Natural killer cell (primary cell): ENCODE measurements around the gene HCN1. TPM values are rescaled to one million over a fixed set of nuclear protein-coding genes. Genes with fewer than 3 reads are reported as not detected.

ENCODE experiments used
- ATAC-seq, 3 donors: fragments of 150-1000 bp in 2 of 3; fragments of 200-7000 bp in 1 of 3; cut with Tn5 transposase; 1 replicate in 1 of 3; 2 replicates in 2 of 3; pipeline ENCODE4 v1.10.0; 2021; ENCODE audit warnings: mild to moderate bottlenecking in 2 of 3, moderate library complexity in 2 of 3
- DNase-seq, 2 donors: peaks; one replicate each; pipeline versions ENCODE4 v3.0.0 to v3.0.0-alpha.2; 2013 to 2021; ENCODE audit warnings: mixed read lengths in 1 of 2
- H3K27ac ChIP-seq: one replicate; pipeline ENCODE4 v1.5.1; 2013; ENCODE audit warnings: mild to moderate bottlenecking, low read length
- H3K27me3 ChIP-seq: one replicate; pipeline ENCODE4 v1.6.1; 2013; ENCODE audit warnings: low read length; ENCODE audit not compliant: control insufficient read depth, insufficient read depth
- H3K36me3 ChIP-seq: one replicate; pipeline ENCODE4 v1.6.1; 2013; ENCODE audit warnings: low read length; ENCODE audit not compliant: control insufficient read depth, insufficient read depth
- H3K4me1 ChIP-seq: one replicate; pipeline ENCODE4 v1.6.1; 2013; ENCODE audit warnings: low read length; ENCODE audit not compliant: control insufficient read depth, insufficient read depth
- H3K4me3 ChIP-seq: one replicate; pipeline ENCODE4 v1.5.1; 2013; ENCODE audit warnings: low read length
- H3K9me3 ChIP-seq: one replicate; pipeline ENCODE4 v1.6.1; 2013; ENCODE audit warnings: low read length; ENCODE audit not compliant: control insufficient read depth, insufficient read depth
- H3K27ac Mint-ChIP-seq, 2 donors: one replicate each; pipeline ENCODE4 v1.8.0; 2022; ENCODE audit warnings: mild to moderate bottlenecking in 2 of 2, mixed read lengths in 2 of 2, moderate library complexity in 1 of 2
- H3K27me3 Mint-ChIP-seq, 2 donors: one replicate each; pipeline ENCODE4 v1.8.0; 2022; ENCODE audit warnings: low read depth in 2 of 2, mixed read lengths in 2 of 2
- H3K36me3 Mint-ChIP-seq: one replicate; pipeline ENCODE4 v1.8.0; 2022; ENCODE audit warnings: mixed read lengths
- H3K4me1 Mint-ChIP-seq, 2 donors: one replicate each; pipeline ENCODE4 v1.8.0; 2022; ENCODE audit warnings: mixed read lengths in 2 of 2
- H3K4me3 Mint-ChIP-seq: one replicate; pipeline ENCODE4 v1.8.0; 2022; ENCODE audit warnings: mild to moderate bottlenecking, moderate library complexity, mixed read lengths
- H3K9me3 Mint-ChIP-seq, 2 donors: one replicate each; pipeline ENCODE4 v1.8.0; 2022; ENCODE audit warnings: mixed read lengths in 2 of 2
- whole genome bisulfite sequencing: methylation state at CpG from one replicate; pipeline ENCODE4 v1.1.7; 2013; ENCODE audit warnings: missing lambda C conversion rate; ENCODE audit not compliant: insufficient coverage; 5-methylcytosine and 5-hydroxymethylcytosine counted together
- intact Hi-C: fragments of 100-400 bp; cut with micrococcal nuclease; formaldehyde crosslinking; loops from one replicate; pipeline ENCODE4 v1.14.2; 2022
- total RNA-seq, 4 donors: library from RNA; stranded (reverse); fragments of 120-200 nt in 1 of 4; gene quantifications; one replicate each; pipeline versions ENCODE4 v1.2.3 to v1.2.4, GENCODE V29; 2013 to 2022
- TF ChIP-seq, protein P1 (sequence below): fragments of 200-600 bp; IDR thresholded peaks from one replicate; pipeline ENCODE4 v1.8.0; 2022; ENCODE audit warnings: antibody characterized with exemption

The HCN1 gene
- total RNA-seq, 3 donors from 2014 or later (not counting 1 experiment from before 2014, with no cell fraction given) = not detected

DNA sequence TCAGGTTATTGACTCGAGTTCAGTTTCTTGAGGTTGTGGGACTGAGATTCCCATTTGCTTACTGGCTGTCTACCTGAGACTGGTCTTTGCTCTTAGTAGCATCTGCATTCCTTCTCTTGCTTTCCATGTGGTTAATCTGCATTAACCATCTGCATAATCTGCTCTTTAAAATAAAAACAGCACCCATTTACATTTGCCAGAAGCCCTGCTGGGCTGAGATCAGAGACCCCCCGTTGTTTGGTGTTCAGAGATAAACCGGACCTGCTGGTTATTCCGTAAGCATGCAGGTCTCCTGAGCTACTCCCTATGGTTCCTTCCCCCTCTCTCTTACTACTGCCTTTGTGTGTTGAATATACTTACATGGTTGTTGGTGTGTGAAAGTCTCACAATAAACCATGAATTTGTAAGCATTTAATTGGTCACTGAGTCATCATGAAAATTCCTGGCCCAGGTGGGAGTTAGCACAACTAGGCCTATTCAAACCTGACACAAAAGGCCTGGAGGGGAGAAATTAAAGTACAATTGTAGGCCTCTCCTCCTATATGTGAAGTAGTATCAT, 490.7 kb downstream of the HCN1 start:
- TF ChIP-seq, protein P1, sequence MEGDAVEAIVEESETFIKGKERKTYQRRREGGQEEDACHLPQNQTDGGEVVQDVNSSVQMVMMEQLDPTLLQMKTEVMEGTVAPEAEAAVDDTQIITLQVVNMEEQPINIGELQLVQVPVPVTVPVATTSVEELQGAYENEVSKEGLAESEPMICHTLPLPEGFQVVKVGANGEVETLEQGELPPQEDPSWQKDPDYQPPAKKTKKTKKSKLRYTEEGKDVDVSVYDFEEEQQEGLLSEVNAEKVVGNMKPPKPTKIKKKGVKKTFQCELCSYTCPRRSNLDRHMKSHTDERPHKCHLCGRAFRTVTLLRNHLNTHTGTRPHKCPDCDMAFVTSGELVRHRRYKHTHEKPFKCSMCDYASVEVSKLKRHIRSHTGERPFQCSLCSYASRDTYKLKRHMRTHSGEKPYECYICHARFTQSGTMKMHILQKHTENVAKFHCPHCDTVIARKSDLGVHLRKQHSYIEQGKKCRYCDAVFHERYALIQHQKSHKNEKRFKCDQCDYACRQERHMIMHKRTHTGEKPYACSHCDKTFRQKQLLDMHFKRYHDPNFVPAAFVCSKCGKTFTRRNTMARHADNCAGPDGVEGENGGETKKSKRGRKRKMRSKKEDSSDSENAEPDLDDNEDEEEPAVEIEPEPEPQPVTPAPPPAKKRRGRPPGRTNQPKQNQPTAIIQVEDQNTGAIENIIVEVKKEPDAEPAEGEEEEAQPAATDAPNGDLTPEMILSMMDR = no peak
- Histone ChIP-seq H3K4me3 (no peak overlapping the region), H3K27me3 (no peaks in the 10 kb centered on the region), H3K27ac (no peak overlapping the region), H3K36me3 (no peaks in the 10 kb centered on the region), H3K9me3 (peaks cover 11% of the 10 kb centered on the region), H3K4me1 (no peaks in the 10 kb centered on the region)
- DNase-seq = no peak
- no peaks in the 10 kb centered on the region for H3K36me3 Mint-ChIP-seq
- intact Hi-C loops = no loop called here
- ATAC-seq = no peak
- H3K27ac Mint-ChIP-seq = no peak overlapping the region
- WGBS = 64% methylated on average over 2 of the region's 4 CpGs
- H3K9me3 Mint-ChIP-seq = peaks cover 10 to 19% of the 10 kb centered on the region in 2 donors
- no peak overlapping the region for H3K4me3 Mint-ChIP-seq
- H3K27me3 Mint-ChIP-seq = no peaks in the 10 kb centered on the region
- no peaks in the 10 kb centered on the region for H3K4me1 Mint-ChIP-seq
